GM18526 (cell line): Measurements from ENCODE around the gene MTA2.

Source experiments
- POLR2A ChIP-seq: IDR thresholded peaks from 3 replicates; pipeline ENCODE4 v1.6.1; 2011; ENCODE audit not compliant: insufficient read length; ENCODE audit errors: extremely low read depth

Gene MTA2

DNA sequence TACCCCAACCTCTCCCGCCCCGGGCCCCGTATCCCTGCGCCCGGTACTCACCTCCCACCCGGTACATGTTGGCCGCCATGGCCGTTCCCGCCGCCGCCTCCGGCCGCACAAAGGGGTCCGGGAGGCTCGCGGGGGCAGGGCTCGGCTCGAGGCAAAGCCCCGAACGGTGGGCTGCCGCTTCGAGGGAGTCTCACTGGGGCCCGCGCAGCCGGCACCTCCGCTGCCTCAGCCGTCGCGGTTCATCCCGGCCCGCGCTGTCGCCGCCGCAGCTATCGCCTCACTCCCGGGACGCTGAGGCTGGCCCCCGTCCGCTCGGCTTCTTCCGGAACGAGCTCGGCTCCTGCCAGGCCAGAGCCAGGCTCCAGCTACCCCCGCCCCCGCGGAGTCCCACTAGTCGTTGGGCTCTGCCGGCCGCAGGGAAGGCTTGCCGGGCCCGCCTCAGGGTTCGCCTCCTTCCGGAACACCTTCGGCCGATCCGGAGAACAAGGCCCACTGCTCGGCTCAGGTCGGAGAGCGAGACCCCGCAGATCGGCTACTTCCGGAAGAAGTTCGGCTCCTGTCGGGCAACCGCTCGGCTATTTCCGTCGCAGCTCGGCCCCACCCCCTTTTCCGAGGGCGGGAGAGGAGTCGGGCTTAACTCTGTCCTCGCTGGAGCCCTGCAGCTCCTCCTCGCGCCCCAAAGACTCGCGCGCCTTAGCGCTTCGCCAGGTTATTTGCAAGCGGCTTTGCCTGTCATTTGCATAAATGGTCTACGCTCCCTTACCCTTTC lies at the start of gene MTA2:
Gene MTA2, minus strand, starts transcription at position 494 of the 769 bp plus-strand sequence. Its CDS starts 415 bp downstream, at position 79.
- TF ChIP-seq POLR2A = peak; percentile 53

DNA sequence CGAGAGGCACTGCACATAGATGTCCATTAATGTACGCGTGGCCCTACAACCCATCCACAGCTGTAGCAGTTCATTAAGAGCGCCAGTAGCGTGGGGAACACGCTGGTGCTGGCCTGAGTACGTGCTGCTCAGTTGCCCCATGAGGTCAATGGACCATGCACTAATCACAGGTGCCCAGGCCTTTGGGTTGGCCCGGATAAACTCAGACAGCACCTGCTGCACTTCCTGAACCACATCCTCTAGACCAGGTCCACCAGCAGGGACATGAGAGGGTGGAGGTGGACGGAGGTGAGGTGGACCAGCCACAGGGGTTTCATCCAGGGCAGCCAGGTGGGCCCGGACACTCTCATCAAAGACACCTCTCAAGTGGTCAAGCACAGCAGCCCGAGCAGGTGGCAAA lies 47.8 kb upstream of the MTA2 start:
- TF ChIP-seq POLR2A = no peak

DNA sequence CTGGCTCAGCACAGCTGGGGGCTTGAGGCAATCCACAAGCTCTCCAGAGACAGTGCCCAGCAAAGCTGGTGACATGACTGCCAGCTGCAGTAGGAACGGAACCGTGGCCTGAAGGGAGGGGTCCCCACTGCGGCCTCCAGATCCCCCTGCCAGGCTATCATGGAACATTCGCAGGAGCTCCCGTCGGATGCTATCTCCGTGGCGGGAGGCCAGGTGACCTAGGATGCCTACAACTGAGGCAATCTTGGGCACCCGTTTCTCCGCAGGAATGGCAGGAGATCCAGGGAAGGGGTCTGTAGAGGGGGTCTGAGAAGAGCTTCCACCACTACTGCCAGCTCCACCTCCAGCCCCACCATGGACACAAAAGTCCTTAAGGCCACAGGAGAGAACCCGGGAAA lies 47.3 kb upstream of the MTA2 start:
- no peak for TF ChIP-seq POLR2A

DNA sequence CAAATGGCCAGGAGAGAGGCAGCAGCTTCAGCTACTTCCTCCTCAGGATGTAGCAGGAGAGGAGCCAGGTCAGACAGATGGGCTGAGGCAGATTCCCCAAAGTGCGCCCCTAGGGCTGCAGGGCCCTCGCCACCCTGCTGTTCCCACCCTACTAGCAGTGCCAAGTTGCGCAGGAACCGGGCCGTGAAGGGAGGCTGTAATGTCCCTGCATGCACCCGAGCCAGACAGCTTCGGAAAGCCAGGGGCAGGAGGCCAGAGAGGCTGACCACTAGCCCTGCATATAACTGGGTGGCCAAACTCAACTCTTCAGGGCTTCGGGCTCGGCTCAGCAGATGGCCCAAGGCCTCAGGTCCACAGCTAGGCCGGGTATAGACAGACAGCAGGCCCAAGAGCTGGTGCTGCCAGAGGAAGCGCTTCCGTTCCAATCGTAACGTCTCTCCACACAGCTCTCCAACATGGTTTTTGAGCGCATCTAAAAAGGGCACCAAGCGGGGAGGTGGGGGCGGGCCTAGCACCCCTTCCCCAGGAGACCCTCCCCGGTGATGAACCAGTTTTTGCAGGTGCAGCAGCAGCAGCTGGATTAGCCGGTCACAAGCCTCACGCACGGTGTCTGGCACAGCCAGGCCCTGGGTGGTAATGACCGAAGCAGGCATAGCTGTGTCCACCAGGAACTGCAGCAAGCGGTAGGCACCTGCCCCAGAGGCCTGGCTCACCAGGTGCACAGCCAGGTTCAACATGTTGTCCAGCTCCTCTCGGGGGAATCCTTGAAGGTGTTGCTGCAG lies 46.7 kb upstream of the MTA2 start:
- no peak for TF ChIP-seq POLR2A

DNA sequence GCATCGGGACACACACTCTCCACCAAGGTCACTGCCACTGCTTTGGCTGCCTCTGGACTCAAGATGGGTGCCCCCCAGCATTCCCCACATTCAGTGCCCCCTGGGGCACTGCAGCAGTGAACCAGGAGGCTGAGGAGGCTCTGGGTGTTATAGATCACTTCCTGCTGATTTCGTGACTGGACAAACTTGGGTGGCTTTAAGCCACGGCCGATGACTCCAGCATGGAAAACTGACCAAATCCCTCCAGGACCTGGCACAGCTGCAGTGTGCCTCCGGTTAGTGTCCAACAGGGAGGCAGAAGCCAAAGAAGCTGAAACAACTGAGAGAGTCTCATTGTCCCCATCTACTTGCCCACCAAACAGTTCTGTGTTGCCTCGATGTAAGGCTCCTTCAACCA lies 45.9 kb upstream of the MTA2 start:
- no peak for TF ChIP-seq POLR2A

DNA sequence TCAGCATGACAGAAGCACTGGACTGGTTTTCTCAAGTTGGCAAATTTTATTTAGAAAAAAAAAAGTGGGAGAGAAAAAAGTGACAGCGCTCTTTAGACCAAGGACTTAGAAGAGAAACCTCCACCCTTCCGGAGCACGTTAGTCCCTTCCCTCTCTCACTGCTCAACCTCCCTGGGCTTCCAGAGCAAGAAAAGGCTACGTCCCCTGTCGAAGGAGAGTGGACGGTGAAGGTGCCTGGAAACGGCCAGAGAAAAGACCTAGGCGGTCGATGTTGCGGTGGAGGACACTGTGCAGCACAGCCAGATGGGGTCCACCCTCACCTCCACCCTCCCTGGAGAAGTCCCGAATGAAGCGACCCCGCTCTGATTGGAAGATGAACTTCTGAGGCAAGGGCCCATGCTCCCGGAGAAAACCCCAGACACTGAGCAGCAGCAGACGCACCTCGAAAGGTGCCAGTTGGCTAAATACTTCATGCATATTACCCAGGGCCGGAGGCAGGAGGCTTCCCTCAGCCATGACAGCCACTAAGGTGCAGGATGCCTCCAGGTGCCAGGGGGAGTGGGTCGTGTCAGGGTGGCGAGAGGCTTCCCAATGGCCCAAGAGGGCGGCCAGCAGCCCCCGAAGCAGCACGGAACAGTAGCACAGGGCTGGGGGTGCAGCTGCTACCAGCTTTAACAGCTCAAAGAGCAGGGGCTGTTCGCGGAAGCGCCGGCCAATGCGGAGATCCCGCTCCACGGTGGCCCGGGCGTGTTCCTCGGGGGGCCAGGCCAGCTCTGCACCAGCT lies 45.4 kb upstream of the MTA2 start:
- no peak for TF ChIP-seq POLR2A

DNA sequence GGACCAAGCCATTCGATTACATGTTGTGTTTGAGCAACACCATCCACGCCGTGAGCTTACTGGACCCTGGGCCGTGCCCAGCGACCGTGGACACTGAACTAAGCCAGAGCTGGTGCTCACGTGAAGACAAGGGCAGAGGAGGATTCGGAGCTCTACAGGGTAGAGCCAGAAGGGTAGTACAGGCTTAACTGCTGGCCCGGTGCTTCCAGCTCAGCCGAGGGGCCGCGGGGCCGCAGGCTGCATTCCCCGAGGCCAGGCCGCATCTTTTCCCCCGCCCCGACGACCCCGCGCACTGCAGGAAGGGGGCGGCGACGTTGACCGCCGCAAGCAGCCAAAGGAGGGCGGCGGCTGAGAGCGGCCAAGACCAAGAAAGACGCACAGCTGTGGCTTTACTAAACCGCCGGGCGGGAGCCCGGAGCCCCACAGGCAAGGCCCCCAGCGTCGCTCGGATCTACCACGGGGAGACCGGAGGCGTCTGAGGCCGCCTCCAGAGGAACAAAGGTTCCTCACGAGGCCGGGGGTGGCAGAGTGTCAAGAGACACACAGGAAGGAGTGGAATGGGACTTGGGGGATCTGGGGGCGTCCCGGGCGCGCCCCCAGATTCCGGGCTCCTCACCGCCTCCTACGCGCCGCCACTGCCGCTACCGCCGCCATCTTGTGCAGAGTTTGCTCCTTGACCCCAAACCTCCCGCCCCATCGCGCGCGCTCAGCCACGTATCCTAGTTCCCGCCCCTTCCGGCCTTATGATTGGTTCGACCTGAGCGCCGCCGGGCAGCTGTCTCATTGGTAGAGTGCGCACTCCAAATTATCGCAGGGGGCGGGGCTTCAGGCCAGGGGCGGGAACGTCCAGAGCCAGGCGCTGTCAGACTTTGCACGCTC lies 44.5 kb upstream of the MTA2 start, which contains the start of gene GANAB:
Gene GANAB, minus strand, starts transcription at position 668 of the 879 bp plus-strand sequence. Its CDS starts 14 bp downstream, at position 654.
- peak; percentile 90 for TF ChIP-seq POLR2A

DNA sequence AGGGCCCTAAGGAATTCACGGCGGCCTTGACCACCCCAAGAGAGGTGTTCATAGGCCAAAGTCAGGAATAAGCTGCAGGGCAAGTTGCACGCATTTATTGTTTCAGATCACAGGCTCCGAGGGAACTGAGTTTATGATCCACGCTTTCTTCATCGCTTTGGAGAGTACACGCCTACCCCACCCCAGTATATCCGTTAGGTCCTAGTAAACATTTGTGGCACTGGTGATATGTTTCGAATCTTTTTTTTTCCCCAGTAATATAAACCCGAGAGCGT lies 43.9 kb upstream of the MTA2 start:
- TF ChIP-seq POLR2A = no peak

DNA sequence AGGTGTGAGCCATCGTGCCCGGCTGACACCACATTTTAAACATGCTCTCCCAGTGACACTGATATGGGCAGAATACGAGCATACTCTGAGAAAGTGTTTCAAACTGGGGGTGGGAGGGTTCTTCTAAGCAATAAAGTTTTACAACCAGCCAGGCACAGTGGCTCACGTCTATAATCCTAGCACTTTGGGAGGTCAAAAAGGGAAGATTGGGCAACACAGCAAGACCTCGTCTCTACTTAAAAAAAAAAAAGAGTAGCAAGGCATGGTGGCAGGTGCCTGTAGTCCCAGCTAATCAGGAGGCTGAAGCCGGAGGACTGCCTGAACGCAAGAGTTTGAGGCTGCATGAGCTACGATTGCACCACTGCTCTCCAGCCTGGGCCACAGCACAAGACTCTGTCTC lies 42.6 kb upstream of the MTA2 start:
- TF ChIP-seq POLR2A = no peak

DNA sequence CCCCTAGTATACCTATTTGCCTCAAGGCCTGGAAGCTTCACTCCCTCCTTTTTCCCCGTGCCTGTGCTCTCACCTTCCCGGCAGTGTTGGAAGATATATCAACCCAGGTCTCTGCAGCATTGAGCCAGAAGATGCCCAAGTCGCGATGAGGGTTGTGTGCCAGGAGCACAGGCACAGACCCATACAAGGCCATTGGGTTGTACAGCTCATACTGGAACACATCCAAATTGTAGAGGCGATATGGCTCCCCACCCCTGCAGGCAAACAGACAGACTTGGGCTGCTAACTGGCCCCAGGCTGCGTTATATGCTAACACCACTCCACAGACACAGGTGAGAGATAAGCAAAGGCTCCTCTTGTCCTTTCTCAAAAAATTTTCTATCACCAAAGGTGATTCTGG lies 30.8 kb upstream of the MTA2 start:
- no peak for TF ChIP-seq POLR2A

DNA sequence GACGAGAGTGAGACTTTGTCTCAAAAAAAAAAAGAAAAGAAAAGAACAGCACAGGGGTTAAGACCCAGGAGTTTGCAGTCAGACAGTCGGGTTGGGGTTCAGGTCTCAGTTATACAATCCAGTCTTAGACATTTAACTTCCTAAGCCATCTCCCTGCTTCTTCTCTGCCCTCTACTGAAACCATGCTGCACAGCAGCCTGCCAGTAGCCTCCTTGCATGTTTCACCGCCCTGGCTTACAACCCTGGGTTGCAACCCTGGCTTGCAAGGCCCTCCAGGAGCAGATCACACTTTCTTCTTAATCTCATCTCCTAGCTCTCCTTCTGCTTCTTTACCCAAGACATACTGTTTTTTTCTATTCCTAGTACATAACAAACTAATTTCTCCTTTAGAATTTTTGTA lies 26.0 kb upstream of the MTA2 start:
- TF ChIP-seq POLR2A = no peak

DNA sequence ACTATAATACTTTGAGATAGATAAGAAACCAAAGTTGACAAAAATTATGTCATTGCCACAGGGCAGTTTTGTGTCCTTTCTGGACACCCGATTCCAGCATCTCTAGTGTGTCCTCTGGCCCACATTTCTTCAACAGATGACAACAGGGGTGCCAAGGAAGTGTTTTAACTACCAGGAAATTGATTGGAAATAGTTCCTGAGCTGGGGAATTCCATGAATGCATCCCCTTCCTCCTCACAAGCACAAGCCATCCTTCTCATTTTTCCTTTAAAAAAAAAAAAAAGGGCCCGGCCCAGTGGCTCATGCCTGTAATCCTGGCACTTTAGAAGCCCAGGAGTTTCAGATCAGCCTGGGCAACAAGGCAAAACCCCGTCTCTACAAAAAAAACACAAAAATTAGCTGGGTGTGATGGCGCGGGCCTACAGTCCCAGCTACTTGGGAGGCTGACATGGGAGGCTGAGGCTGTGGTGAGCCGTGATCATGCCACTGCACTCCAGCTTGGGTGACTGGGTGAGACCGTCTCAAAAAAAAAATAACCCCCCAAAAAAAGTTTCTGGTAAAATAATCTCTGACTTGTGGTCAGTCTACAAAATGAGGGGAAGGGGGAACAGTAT lies 20.9 kb upstream of the MTA2 start:
- TF ChIP-seq POLR2A = no peak

DNA sequence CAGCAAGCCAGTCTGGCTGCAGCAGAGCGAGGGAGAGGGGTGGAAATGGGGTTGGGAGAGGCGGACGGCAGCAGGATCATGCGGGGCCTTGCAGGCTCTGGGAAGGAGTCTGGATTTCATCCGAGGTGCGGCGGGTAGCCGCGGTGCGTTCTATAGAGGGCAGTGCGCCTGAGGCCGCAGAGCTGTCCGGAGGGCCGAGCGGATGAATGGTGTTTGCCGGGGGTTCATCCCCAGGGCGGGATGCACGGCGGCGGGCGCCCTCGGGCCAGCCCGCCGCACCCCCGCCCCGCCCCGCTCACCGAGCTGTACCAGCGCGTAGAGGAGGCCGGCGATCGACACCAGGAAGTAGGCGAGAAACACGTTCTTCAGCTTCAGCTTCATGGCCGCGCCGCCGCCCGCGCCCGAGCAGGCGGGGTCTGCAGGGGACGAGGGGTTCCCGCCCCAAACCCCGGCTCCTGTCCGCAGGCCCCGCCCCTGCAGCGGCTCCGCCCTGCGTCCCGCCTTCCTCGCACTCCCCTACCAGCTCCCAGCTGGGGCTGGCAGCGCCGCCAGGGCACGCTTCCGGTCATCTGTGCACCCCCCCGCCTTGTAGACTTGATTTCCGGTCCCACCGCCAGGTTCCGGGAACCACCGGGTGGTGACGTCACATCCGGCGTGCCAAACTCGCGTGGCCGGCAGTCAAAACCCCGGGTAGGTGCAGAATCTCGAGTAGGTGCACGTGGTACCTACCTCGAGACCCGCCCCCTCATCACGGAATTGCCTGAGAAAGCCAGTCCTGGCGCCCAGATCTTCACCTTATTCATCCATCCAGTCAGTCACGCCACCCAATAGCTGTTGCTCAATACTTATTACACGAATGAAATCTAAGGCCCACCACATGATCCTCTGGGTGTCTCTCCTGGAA lies 20.2 kb upstream of the MTA2 start, which contains the start of gene B3GAT3:
Gene B3GAT3, minus strand, starts transcription at position 420 of the 904 bp plus-strand sequence. Its CDS starts 39 bp downstream, at position 381.
- peak; percentile 84 for TF ChIP-seq POLR2A
